ENCODE data around the gene WFDC2. TPM values are rescaled to one million over a fixed set of nuclear protein-coding genes. Genes with fewer than 3 reads are reported as not detected.
A peak's percentile ranks its signal among the peaks of the same experiment; 100 is the strongest.

The WFDC2 gene
- polyA plus RNA-seq, 4 donors = 171 to 224 (median 204) TPM

- no peak for DNase-seq (ENCODE audit: low read depth in 4 of 4, low spot score in 3 of 4)
Observed at GRCh38 chr20:45489083-45489531, 19.6 kb downstream of the WFDC2 start.

- DNase-seq (ENCODE audit: low read depth in 4 of 4, low spot score in 3 of 4) = no peak
Observed at GRCh38 chr20:45495501-45495941, 26.0 kb downstream of the WFDC2 start.

- no peak for DNase-seq (ENCODE audit: low read depth in 4 of 4, low spot score in 3 of 4)
Observed at GRCh38 chr20:45496166-45496565, 26.6 kb downstream of the WFDC2 start.

DNA sequence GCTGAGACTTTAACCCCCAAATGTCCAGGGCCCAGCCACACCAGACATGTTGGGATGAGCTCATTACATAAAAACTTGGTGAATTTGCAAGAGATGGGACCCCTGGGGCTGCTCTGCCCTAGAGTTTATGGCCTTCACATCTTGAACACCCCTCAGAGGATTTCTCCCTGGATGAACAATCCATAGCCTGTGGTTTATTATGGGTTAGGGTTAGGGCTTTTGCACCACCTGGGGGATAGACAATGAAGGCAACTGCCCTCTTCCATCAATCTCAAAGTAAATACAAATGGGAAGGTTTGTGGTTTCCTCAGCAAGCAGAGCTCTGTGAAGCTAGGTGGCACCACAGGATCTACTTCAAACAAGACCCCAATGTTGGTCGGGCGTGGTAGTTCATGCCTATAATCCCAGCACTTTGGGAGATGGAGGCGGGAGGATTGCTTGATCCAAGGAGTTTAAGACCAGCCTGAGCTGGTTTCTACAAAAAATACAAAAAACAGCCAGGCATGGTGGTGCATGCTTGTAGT is 28.5 kb downstream of the WFDC2 start:
- no peak for DNase-seq (ENCODE audit: low read depth in 4 of 4, low spot score in 3 of 4)

DNA sequence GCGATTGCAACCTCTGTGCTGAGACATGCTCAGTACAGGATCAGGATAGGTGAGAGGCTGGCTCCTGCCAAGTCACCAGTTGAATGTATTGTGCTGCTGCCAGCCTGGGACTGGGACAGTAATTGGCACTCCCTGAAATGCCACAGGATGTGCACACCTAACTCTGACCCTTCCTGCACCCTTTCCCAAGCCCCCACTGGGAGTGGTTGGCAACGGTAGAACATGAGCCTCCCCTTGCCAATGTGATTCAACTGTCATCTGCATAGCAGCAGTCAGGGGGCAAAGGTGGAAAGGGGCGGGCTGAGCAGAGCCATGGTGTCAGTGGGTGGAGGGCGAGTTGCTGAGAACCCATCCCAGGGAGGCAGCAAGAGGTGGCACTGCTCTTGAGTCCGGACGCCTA is 30.5 kb downstream of the WFDC2 start:
- DNase-seq (ENCODE audit: low read depth in 4 of 4, low spot score in 3 of 4) = no peak

DNA sequence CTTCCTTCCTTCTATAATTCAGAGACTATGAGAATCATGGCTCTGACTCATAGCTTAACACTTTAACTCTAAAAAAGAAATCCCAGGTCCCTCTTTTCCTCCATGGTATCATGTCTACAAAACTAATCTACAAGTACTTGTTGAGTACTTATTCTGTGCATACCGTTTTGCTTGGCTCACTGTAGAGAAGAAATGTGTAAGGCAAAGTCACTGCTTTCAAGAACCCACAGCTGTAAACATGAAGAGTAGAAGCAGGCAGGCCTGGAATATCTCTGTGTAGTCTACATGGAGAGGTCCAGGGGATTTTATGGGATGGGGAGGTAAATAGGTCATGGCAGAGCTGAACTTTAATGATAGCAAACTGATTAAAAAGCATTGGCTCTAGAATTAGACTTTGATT is 32.0 kb downstream of the WFDC2 start:
- no peak for DNase-seq (ENCODE audit: low read depth in 4 of 4, low spot score in 3 of 4)

DNA sequence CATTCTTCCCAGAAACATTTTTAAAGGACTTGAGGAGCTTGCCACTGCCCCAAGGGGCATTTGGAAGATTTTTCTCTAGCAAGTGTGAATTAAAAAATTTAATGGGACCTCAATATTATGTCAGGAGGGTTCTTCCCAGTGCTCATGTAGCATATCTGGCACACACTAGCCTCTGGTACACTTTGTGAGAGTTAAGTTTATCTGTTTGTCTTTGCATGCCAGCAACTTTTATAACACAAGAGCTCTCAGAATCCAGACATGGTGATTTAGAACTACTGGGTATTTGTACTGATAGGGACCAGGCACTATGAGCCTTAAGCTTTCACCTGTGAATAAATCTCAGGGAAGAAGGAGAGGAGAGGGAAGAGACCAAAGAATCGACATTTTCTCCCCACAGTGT is 33.0 kb downstream of the WFDC2 start:
- DNase-seq (ENCODE audit: low read depth in 4 of 4, low spot score in 3 of 4) = no peak

GRCh38 chr20:45503403-45503802 is 33.9 kb downstream of the WFDC2 start:
- no peak for DNase-seq (ENCODE audit: low read depth in 4 of 4, low spot score in 3 of 4)

DNA sequence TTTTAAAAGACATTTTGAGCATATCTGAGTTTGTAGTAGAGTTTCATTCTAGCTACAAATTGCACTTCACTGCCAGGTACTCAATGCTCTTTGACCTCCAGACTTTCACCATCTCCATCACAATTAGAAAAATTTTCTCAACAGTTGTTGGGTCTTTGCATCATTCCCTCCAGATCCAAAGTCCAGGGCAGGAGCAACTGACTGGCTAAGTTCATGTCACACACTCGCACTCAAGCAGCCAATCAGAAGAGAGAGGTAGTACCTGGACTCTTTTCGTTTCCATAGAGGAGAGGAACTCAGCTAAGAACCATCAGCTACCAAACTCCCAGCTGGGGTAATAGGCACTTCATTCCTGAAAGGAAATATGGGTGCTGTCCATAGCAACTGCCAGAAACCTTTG is 36.8 kb downstream of the WFDC2 start:
- DNase-seq (ENCODE audit: low read depth in 4 of 4, low spot score in 3 of 4) = no peak

DNA sequence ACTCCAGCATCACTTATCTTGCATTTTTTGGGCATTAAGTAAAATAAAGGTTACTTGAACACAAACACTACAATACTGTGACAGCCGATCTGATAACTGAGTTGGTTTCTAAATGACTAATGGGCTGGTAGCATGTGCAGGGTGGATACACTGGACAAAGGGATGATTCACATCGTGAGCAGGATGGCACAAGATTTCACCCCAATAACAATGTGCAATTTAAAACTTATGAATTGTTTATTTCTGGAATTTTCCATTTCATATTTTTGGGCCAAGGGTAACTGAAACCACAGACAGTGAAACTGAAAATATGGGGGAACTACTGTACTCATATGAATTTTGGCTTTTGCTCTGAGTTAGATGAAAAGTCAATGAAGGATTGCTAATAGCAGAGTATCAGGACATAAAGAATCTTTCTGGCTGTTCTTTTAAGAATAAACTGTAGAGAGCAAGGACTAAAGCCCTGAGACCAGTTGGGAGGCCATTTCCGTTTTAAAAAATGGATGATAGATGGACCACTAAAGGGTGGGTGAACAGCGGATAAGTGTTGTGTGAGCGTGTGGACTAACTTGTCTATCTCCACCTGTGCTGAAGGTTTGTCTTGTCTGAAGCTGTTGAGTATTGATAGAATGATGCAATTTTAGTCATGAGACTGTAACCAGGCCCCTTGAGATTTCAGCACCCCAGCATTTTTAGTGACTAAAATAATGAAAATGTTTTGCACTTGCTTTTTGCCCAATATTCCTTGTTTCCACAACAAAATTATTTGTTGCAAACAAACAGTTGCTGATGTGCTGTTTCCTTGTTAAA is 37.7 kb downstream of the WFDC2 start:
- DNase-seq (ENCODE audit: low read depth in 4 of 4, low spot score in 3 of 4) = no peak

DNA sequence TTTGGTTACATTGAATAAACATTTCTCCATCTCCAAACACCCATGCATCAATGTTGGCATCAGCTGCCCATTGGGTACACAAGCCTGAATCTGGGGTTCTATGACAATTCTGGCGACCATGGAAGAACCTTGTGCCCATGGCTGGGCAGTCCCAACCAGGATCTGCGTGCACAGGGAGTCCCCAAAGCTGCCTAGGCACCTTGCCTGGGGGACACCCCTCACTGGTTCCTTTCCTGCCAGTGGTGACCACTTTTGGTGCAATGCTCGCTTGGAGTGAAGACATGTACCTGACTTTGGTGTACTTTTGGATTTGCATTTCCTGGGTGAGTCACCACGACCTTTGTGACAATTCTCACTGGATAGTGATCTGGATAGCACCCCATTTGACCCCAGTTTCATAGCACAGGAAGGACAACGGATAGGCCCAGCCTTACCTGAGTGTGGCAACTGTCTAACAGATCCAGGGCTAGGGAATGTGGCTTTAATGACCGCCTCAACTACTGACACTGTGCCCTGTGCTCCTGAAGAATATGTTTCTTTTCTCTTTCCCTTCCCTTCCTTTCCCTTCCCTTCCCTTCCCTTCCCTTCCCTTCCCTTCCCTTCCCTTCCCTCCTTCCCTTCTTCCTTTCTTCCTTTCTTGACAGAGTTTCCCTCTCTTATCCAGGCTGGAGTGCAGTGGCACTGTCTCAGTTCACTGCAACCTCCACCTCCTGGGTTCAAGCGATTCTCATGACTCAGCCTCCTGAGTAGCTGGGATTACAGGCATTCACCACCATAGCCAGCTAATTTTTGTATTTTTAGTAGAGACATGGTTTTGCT is 38.7 kb downstream of the WFDC2 start:
- DNase-seq (ENCODE audit: low read depth in 4 of 4, low spot score in 3 of 4) = no peak

DNA sequence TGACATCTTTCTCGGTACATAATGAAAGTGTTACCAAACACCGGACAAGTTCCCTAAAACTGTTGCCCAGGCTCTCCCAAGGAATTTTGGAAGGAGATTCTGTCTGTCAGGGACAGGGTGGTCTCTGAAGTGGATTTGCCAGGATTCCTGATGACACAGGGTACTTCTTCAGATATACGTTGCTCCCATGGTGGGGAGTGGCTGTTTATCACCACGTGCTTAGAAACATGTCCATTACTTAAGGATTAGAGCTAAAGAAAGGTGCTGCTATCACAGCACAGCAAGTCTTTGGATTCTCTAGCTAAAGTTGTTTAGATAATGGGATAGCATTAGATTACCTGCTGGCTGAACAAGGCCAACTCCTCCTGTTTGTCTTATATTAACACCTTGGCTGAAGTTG is 39.5 kb downstream of the WFDC2 start:
- DNase-seq (ENCODE audit: low read depth in 4 of 4, low spot score in 3 of 4) = no peak

DNA sequence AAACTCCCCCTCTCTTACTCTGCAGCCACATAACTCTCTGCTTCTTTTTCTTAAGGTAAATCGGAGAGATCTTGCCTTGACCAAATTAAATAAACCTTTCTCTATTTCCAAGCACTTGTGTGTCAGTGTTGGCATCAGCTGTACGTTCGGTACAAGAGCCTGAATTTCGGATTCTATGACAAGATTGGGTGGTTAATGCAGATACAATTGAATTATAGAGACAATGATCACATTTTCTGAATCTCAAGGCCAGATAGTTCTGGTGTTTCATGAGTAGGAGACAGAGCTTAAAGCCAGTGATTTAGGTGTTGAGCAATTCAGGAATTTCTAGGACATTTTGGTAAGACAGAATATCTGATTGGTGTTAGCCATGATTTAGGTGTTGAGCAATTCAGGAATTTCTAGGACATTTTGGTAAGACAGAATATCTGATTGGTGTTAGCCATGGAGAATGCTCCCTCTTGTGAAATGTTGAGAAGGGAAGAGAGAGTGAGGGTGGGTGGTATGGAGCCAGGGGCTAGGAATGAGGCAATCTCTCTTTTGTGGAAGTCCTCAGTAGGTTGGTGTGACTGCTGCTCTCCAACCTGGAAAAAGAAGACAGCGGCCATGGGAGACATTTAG is 40.8 kb downstream of the WFDC2 start:
- DNase-seq (ENCODE audit: low read depth in 4 of 4, low spot score in 3 of 4) = no peak

DNA sequence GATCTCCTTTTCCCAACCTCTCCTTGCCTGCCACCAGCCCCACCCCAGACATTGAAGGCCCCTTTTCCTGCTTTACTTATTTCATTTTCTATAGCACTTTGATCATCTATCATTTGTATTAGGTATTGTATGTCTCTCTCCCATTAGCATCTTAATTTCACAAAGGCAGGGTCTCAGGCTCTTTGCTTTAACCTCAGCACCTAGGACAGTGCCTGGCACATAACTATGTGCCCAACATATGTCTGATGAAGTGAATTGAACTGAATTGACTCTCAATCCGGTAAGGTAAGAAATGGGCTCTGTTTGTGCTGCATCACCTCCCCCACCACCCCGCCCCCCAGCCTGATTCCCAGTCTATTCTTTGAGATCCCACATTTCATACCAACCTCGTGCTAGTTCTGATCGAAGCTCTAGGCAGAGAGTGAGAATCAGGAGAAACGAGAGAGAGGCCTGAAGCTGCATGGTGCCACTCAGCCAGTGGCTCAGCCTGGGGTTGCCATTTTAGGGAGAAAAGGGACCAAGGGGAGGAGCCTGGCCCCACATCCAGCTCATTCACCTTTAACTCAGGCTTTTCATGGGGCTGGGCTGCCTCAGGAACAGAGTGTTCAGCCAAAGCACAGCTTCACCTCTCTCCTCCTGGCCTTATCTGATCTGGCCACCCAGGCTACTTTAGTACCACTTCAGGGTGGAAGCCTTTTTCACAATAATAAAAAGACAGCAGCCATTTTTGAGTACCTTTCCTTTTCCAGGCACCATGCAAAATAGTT is 45.8 kb downstream of the WFDC2 start, which contains the start of gene SPINT3:
Gene SPINT3, minus strand, starts transcription at position 476 of the 767 bp plus-strand sequence. Its CDS starts 14 bp downstream, at position 462.
- DNase-seq (ENCODE audit: low read depth in 4 of 4, low spot score in 3 of 4) = no peak

DNA sequence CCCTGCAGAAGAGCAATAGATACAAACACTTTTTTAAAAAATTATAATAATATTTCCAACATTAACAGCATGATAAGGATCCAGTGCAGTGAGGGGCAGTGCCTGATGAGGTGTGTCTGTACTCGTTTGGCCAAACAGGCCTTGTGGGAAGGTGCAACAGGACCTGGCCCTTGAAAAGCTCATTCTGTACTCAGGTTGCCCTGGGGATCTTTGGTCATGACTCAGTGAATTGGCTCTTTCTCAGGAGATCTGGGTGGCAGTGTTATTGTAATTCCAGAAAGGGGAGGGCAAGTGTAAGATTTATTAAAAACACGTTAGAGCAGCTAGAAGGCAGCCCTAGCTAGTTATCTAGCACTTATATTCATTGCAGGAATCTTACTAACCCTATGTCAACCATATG is 48.7 kb downstream of the WFDC2 start:
- peak in 2 of 4 donors; percentile 12 to 24 for DNase-seq (ENCODE audit: low read depth in 4 of 4, low spot score in 3 of 4)

- no peak for DNase-seq (ENCODE audit: low read depth in 4 of 4, low spot score in 3 of 4)
Observed at GRCh38 chr20:45523821-45524220, 54.3 kb downstream of the WFDC2 start.

DNA sequence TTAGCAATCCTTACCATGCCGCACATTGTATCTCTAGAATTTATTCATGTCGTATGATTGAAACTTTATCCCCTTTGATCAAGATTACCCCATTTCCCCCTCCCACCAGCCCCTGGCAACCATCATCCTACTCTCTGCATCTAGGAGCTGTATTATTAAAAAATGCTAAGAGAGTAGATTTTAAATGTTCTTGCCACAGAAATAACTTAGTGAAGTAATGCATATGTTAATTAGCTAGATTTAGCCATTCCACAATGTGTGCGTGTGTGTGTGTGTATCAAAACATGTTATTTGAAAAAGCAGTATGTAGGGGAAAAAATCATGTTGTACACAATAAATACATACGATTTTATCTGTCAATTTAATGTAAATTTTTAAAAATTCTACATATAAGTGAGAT is 57.7 kb downstream of the WFDC2 start:
- DNase-seq (ENCODE audit: low read depth in 4 of 4, low spot score in 3 of 4) = no peak

Data from right renal pelvis (tissue), 4 donors.